ENCODE data around the gene ARHGAP26.

Gene ARHGAP26

DNA sequence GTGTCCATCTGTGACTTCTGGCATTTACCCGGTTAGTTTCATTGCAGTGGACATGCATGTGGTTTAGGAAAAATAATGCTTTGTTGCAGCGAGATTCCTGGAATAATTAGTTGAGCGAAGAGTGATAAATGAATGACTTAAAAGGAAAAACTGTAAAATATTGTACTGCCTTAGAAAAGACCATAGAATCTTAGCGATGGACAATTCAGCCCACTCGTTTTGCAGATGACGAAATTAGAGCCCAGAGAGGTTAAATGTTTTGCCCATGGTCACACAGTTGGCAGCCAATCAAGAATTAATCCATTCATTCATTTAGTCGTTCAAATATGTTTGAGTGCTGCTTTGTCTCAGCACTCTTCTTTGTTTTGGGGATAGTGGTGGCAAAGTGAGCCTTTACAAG, 107.9 kb downstream of the ARHGAP26 start:
- no peak for DNase-seq

DNA sequence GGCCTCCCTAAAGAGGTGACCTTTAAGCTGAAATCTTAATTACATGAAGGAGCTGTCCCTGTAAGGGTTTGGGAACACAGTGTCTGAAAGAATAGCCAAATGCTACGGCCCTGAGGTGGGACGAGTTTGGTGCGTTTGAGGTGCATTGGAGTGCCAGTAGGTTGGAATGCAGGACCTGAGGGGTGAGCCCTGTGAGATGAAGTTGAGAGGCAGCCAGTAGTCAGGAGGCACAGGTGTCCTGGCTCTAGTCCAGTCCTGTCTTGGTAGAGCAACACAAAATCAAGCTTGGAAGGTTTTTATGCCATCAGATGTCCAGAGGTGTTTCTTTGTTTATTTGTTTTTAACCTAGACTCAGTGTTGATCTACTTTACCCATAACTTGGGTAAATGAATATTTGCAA, 108.5 kb downstream of the ARHGAP26 start:
- no peak for DNase-seq

DNA sequence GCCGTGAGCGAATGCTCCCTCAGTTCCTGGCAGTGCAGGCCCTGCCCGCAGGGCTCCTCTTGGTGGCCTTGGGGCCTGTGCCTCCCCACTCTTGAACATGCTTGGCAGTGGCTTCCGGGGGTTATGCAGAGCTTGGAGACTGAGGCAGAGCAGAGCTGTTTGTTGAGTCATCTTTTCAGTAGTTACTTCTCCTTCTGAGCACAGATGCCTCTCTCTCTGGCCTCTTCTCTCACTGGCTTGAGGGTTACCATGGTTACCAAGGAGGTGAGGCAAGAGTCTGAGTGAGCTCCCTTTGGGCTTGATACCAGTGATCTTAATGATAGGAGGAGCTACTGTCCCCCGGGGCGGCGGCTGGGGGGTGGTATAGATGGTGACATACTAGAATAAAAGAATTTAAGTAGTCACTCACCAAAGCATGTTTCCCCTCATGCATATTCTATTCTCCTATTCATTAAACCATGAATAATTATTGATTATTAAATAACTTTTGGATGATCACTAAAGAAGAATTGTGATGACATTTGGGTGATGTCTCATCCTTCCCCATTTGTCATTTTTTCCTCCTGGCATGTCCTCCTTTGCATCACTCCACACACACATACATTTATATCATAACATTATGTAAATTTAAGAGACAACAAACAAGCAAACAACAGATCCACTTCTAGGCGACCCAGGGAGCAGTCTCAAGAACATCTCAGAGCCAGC, 111.1 kb downstream of the ARHGAP26 start:
- peak; percentile 99 for DNase-seq

DNA sequence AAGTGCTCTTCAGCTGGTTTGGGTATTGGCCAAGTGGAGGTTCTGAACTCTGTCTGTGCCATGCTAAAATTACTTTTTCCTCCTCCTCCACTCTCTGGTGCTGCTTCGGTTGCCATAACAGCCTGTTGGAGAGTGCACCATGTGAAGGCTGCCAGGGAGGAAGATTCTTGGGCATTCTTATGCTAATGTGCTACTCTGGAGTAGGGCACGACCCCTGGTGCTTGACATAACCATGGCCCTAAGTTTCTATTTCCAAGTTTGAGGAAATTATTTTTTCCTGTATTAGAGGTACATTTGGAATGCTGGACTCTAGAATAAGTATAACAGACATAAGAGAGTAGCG, 111.6 kb downstream of the ARHGAP26 start:
- DNase-seq, result no peak

DNA sequence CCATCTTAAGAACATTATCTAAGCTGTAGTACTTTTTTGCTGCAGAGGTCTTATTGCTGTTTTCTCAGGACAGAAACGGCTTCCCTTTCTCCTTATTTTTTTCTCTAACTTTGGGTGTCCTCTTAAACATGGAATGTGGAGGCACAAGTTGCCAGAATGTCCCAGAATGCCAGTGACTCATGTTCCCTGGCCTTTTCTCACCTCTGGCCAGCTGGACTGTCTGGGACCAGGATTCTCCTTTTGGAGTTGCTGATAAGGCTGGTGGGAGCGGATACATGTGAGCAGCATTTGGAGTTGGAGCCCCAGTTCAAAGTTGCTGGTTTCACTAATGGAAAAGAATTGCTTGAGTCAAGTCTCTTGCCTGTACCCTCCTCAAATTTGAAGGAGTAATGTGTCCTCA, 112.8 kb downstream of the ARHGAP26 start:
- no peak for DNase-seq

DNA sequence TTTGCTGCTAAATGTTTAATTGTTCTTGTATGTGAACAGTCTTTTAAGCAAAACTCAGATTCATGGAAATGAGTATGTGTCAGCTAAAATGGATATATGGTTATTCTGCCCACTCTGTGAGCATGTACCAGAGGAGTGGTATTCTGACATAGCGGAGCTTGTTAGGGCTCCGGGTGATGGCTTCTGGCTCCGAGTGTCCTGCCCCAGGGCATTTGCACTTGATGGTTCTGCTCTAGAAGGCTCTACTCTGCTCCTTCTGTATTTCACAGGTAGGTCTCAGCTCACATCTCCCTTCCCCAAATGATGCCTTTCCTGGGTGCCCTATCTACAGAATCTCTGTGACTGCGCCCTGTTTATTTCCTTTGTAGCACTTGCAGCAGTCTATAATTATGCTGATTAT, 113.3 kb downstream of the ARHGAP26 start:
- no peak for DNase-seq

DNA sequence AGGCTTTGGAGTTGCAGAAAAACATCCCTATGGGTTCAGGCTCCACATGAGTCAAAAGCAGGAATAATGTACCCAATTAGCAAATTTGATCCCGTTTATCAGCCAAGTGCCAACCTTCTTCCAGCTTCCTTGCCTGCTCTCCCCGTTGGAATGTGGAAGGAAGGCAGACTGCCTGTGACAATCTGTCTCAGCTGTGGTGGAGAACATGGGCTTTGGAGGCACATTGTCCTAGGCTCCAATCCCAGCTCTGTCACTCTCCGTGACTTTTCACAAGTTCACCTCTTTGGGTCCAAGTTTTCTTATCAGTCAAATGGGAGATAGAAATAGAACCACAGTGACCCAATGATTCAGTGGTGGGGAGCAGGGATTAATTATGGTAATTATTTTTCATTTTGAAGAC, 113.9 kb downstream of the ARHGAP26 start:
- no peak for DNase-seq

DNA sequence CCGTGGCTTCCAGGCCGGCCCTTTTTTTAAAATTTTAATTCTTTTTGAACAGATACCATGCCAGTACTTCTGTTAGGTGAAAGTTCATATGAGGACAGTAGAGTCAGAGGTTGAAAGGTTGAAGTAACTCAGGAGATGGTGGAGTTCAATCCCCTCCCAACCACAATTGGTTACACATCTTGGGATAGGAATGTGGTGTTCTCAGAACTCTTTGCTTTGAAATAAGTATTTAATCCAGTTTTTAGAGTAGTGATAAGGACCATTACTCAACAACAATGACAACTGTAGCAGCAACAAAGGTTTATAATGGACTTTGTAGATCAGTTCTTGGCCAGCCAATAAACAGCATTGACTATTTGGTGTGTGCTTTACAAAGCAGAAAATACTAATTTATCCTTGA, 116.0 kb downstream of the ARHGAP26 start:
- DNase-seq, result no peak

DNA sequence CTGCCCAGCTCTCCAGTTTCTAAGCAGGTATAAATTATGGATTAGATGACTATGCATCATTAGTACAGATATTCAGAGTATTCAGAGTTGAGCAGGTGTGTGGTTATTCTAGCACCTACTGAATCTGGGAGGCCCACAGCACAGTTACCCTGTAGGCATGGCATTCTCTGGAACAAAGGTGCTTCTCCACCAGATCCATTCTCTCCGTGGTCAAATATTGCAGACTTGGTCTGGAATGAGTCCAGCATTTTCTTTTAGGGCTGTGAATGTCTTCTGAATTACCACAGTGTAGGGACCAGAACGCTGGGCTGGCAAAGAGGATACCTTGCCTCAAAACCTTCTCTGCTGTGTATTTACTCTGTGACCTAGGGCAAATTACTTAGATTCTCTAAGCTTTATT, 116.8 kb downstream of the ARHGAP26 start:
- no peak for DNase-seq

DNA sequence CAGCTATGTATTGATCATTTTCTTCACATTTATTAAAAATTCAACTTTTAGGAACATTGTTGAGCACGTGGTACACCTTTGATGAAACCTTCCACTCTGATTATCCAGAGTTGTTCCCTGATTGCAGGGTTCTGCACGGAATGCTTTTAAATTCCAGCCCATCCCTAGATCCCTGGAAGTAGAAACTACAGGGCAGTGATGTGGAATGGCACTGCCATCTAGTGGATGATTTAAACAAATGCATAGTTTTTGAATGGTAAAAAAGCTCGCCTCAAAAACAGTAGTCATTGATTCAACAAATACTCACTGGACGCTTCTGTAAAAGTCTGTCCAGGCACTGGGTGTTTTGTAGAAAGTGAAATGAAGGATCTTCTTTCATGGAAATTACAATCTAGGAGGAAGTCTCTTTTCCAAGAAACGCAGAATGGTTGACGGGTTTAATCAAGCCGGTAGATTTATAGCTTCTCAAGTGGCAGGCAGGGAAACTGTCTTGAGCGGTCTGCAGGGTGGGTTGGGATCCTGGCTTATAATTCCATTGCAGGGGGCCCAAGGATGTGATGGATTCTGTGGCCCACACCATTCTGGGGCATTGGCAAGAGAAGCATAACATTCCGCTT, 118.4 kb downstream of the ARHGAP26 start:
- DNase-seq, result peak; percentile 33

DNA sequence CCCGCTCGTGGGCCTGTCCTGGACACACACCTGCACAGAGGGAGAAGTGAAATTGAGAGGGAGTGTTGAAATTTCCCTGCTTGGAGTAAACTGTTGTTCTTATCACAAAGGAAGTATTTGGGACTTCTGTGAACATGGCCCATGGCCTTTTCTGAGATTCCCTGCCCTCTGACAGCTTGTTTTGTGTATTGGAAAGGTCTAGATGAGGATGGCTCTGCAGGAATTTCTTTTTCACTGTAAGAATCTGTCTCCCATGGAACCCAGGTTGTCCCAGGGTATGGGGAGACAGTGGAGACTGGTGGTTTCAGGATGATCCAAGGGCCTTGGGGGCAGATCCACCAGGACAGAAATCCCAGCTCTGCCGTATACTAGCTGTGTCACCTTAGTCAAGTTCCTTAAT, 121.8 kb downstream of the ARHGAP26 start:
- DNase-seq, result no peak

DNA sequence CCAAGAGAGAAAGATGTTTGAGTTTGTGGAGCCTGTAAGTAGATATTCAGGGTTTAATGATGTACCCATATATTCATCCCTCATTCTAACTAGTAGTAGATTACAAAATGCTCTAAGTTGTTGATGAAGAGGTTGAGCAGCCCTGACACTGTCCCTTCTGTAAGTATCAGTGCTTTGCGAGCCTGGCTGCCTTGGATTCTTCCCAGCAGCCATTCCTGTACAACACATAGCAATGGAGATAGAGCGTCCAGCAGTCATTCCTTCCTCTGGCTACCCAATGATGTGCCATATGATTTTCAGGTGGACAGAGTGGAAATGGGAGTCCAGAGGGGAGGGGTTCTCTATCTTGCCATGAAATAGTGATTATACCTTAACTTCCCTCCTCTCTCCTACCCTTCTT, 124.1 kb downstream of the ARHGAP26 start:
- DNase-seq, result no peak

DNA sequence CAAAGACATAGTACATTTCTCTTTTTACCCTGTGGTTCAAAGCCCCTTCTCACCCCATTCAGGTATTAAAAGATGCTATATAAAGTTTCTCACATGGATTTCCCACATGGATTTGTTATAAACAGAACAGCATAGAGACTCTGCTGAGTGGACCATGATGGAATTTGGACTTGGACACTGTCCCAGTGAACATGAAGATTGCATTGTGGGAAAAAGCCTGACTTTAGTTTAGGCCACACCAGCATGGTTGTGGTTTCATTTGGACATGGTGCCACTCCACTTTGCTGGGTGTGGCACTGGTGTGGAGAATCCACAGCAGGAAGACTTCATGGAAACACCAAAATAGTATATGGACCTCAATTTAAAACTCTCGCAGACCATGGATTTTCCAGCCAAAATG, 124.6 kb downstream of the ARHGAP26 start:
- DNase-seq, result no peak

DNA sequence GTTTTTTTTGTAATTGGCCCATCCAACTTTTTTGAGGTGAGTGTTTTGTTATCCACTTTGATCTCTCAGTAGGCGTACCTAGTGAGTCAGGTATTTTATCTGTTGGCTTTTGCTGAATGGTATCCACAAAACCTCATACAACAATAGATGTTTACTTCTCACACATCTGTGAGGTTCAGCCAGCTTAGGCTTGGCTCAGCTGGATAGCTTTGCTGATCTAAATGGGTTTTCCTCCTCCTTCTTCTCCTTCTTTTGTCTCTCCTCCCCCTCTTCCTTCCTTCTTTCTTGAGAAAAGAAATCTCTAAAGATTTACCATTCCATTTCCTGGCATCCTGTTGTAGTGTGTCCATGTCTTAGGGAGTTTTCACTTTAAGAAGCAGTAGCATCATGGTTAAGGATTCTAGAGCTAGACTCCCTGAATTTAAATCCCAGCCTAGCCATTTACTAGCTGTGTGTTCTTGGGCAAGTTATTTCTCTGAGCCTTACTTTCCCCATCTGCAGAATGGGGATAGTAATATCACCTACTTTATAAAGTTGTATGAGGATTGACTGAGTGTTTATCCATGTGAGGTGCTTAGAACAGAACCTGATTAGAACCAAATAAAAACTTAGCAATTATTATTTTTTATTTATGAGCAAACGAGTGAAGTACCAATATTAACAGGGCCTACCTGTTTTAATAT, 126.3 kb downstream of the ARHGAP26 start:
- no peak for DNase-seq

DNA sequence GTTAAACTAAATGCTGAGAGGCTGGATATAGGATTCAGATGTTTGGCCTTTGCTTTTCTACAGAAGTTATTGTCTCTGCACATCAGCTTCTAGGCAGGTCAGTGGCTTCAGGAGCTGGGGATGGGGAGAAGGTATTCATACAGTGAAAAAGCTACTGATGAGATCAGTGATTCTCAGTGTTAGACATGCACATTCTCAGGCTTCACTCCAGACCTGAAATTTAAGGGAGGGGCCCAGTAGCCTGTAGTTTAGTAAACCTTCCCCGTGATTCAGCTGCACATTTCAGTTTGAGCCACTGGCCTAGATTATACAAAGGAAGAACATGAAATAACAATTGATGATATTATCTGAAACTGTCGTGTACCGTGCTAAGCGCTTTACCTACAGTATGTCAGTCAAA, 127.2 kb downstream of the ARHGAP26 start:
- DNase-seq, result no peak

DNA sequence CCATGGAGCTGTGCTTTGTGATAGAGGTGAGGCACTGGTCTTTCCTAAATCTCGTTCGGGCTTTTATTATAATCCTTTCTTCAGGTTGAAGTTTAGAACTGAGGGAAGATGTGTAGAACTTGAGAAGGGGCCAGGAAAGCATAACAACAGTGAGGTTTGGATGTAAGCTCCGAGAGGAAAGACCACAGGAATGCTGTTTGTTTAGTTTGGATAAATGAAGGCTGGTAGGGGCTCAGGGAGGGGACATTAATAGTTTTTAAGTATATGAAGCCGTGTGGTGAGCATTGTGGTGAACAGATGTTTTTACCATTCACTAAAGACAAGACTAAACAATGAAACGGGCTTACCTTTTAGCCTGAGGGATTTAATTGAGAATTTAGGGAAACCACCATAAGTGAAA, 130.8 kb downstream of the ARHGAP26 start:
- no peak for DNase-seq

DNA sequence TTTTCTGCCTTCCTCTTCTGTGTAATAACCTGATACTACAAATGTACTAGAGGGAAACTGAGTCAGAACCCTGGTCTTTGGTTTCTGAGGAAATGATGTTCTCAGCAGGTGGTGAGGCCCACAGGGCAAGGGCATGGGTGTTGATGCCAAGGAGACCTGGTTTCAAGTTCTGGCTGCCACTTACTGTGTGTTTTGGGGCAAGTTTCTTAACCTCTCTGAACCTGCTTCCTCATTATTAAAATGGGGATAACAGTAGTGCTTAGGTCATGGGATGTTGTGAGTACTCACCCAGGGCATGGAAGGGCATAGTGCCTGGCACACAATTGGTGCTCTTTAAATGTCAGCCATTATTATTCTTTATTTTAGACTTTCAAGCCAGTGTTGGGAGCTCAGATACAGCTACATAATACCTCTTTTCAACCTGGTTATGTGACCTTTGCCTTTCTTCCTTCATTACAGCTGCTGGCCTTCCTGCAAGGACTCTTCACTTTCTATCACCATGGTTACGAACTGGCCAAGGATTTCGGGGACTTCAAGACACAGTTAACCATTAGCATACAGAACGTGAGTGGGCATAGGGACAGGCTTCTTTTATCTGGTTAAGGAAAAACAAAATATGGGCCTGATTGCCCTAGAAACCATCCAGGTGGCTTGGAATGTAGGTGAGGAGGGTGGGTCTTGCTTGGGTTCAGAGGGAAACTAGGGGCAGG, 131.5 kb downstream of the ARHGAP26 start:
- DNase-seq, result no peak

DNA sequence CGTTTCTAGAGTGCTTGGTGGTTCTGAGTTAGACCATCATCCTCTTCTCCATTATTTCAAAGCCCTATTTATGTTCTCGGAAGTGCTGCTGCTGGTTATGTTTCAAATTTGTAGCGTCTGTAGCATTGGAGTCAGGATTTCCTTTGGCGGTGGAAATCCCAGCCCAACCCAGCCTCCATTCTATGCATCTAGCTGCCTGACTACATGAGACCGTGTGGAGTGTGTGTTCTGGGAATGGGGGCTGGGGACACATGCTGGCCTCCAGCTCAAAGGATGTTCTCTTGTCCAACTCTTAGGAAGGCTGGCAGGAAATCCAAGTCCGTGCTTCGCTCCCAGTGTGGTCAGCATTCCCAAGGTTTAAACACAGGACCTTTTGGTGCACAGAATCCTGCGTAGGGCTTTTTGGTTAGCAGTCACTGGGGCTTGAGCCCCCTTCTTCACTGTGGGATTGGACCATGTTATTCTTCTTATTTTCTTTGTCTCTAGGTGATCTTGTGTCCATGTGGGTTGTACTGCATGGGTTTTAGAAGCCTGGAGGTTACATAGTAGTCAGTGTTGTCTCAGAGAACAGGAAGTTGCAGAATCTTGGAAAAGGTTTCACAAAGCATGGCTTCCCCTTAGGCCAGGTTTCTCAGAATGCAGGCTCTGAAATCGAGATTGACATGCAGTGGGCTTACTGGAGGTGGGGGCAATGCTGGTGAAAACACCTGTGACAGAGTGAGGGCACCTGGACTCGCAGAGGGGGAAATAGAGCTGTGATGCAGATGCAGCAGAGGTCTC, 132.2 kb downstream of the ARHGAP26 start:
- DNase-seq, result peak; percentile 69

DNA sequence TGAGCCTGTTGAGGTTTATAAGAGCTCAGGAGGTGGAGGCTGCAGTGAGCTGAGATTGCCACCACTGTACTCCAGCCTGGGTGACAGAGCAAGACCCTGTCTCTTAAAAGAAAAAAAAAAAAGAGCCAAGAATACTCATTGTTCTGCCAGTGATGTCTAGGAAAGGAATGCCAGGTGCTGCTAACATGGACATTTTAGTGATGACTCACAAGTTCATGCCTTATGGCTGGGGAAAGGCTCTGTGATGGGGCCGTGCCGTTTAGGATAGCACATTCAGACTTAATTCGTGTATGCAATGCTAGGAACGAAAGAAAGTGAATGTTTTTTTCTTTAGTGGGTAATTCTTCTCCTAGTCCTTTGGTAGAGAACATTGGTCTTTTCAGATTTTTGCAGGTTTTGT, 134.2 kb downstream of the ARHGAP26 start:
- no peak for DNase-seq

DNA sequence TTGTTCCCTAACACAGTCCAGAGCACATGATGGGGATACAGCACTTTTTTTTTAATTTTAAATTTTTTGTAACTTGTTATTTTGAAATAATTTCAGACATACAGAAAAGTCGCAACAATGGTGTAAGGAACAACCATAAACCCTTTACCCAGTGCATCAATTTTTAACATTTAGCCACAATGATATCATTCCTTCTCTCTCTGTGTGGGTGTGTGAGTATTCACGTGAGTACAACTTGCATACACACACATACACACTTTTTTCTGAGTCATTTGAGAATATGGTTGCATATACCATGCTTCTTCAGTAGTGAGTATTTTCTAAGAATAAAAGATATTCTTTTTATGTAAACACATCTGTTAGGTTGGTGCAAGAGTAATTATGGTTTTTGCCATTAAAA, 135.2 kb downstream of the ARHGAP26 start:
- no peak for DNase-seq

DNA sequence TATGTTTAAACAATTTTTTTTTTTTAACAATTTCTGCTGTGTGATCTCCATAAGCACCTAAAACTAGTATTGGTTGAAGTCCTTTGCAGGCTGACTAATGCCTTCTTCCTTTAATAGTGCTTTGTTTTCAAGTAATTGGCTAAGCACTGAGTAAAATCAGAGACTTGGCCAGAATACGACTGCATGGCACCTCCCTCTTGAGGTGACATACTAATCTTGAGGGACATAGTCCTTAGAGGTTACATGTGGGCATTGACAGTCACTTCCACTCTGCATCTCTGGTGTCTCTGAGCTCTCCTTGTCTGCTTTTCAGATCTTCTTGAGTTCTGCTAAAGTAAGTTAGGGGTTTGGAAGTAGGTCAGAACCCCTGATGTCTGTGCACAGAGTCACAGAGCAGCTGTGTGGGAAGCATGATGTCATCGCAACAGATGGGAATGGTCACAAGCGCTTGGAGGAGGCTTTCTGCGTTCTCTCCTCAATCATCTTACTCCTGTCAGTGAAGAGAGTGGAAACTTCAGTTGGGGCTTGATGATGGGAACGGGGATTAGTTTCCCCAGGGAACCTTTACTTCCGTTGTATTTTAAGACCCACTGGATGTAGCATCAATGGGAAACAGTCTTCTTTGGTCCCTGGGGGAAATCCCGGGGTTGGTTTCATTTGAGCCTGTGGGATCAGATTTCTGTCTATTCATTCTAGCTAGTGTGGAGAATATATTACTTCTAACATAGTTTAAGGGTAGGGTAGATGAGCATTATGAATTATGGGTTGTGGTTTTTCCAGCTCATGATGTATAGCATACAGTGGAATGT, 136.9 kb downstream of the ARHGAP26 start:
- no peak for DNase-seq

DNA sequence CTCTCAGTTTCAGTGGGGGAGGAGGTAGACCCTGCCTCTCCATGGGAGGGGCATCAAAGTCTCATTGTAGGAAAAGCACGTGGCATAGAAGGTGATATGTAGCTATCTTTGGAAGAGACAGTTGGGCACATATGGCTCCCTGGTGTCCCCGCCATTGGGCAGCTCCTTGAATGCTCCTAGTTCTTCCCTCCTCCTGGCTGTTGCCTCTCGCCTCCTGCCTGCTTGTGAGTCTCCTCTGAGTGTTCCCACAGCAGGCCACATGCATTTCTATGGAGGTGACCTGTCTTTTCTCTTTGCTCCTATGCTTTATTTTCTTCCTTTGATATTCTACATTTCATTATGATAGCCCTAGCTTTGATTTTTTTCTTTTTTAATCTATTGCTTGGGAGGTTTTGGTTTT, 138.5 kb downstream of the ARHGAP26 start:
- no peak for DNase-seq
